Endothelial cell of umbilical vein (primary cell): ENCODE measurements around the gene STON2.

Source experiments
- POLR2AphosphoS5 ChIP-seq: IDR thresholded peaks from 2 replicates; pipeline ENCODE4 v1.6.1; 2012; ENCODE audit warnings: low read depth, mild to moderate bottlenecking, control low read depth, low read length, moderate library complexity; ENCODE audit not compliant: insufficient read depth
- TF ChIP-seq, protein P1 (sequence below), 2 donors: IDR thresholded peaks; 1 replicate in 1 of 2; 2 replicates in 1 of 2; pipeline ENCODE4 v1.5.1; 2011; ENCODE audit warnings: low read length in 2 of 2, mild to moderate bottlenecking in 2 of 2, moderate library complexity in 2 of 2, control low read depth in 1 of 2, inconsistent platforms in 1 of 2, low read depth in 1 of 2; ENCODE audit not compliant: insufficient read depth in 1 of 2; ENCODE audit errors: extremely low read depth in 1 of 2

DNA sequence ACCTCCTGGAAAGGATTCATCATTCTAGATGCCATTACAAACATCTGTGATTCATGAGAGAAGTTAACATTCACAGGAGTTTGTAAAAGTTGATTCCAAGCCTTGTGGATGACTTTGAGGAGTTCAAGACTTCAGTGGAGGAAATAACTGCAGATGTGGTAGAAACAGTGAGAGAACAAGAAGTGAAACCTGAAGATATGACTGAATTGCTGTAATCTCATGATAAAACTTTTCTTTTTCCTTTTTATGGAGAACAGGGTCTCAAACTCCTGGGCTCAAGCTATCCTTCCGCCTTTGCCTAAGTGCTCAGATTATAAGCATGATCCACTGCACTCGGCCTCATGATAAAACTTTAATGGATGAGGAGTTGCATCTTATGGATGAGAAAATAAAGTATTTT lies 114.9 kb downstream of the STON2 start:
- TF ChIP-seq, protein P1, sequence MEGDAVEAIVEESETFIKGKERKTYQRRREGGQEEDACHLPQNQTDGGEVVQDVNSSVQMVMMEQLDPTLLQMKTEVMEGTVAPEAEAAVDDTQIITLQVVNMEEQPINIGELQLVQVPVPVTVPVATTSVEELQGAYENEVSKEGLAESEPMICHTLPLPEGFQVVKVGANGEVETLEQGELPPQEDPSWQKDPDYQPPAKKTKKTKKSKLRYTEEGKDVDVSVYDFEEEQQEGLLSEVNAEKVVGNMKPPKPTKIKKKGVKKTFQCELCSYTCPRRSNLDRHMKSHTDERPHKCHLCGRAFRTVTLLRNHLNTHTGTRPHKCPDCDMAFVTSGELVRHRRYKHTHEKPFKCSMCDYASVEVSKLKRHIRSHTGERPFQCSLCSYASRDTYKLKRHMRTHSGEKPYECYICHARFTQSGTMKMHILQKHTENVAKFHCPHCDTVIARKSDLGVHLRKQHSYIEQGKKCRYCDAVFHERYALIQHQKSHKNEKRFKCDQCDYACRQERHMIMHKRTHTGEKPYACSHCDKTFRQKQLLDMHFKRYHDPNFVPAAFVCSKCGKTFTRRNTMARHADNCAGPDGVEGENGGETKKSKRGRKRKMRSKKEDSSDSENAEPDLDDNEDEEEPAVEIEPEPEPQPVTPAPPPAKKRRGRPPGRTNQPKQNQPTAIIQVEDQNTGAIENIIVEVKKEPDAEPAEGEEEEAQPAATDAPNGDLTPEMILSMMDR (IDR thresholded peaks at IDR 0.05; ENCODE audit: extremely low read depth in 1 of 2, insufficient read depth in 1 of 2, low read depth in 1 of 2, low read length in 2 of 2): no peak
- no peak for TF ChIP-seq POLR2AphosphoS5
